Neuronal stem cell (in vitro differentiated cells): ENCODE results near the gene BUB3.

Experiments used
- DNase-seq: peaks from one replicate; pipeline ENCODE4 v3.0.0-alpha.2; 2013; ENCODE audit warnings: low spot score
- H2AFZ ChIP-seq: one replicate; pipeline ENCODE4 v1.6.1; 2013; ENCODE audit warnings: mild to moderate bottlenecking, low read length, inconsistent platforms
- H2AK5ac ChIP-seq: 2 replicates; pipeline ENCODE4 v1.6.1; 2013; ENCODE audit warnings: low read depth, mild to moderate bottlenecking, inconsistent platforms, low read length, moderate library complexity, mixed read lengths
- H2BK120ac ChIP-seq: 2 replicates; pipeline ENCODE4 v1.6.1; 2013; ENCODE audit warnings: low read depth, mild to moderate bottlenecking, inconsistent platforms, low read length, moderate library complexity, mixed read lengths
- H2BK12ac ChIP-seq: one replicate; pipeline ENCODE4 v1.6.1; 2013; ENCODE audit warnings: low read length, inconsistent platforms
- H2BK15ac ChIP-seq: 2 replicates; pipeline ENCODE4 v1.6.1; 2013; ENCODE audit warnings: mild to moderate bottlenecking, low read length, inconsistent platforms, mixed read lengths
- H2BK5ac ChIP-seq: one replicate; pipeline ENCODE4 v1.6.1; 2013; ENCODE audit warnings: inconsistent platforms, mild to moderate bottlenecking, low read length, moderate library complexity
- H3K14ac ChIP-seq: one replicate; pipeline ENCODE4 v1.6.1; 2013; ENCODE audit warnings: low read length, inconsistent platforms
- H3K18ac ChIP-seq: 2 replicates; pipeline ENCODE4 v1.6.1; 2013; ENCODE audit warnings: low read length, inconsistent platforms
- H3K23ac ChIP-seq: 2 replicates; pipeline ENCODE4 v1.6.1; 2013; ENCODE audit warnings: low read depth, mild to moderate bottlenecking, mixed read lengths, low read length, inconsistent platforms; ENCODE audit not compliant: poor library complexity
- H3K27ac ChIP-seq: replicated peaks from 3 replicates; pipeline ENCODE4 v1.5.1; 2013; ENCODE audit warnings: low read length, inconsistent platforms
- H3K27me3 ChIP-seq, 3 experiments: 2 replicates each; pipeline ENCODE4 v1.6.1; 2013; ENCODE audit warnings: low read length in 3 of 3, mild to moderate bottlenecking in 2 of 3, inconsistent platforms in 1 of 3, low read depth in 1 of 3, mixed read lengths in 1 of 3, moderate library complexity in 1 of 3; ENCODE audit not compliant: control insufficient read depth in 3 of 3, insufficient read depth in 3 of 3
- H3K36me3 ChIP-seq, 2 donors: replicated peaks in 1 of 2; 2 replicates each; pipeline ENCODE4 v1.6.1; 2013; ENCODE audit warnings: low read length in 2 of 2; ENCODE audit not compliant: control insufficient read depth in 2 of 2, insufficient read depth in 2 of 2
- H3K4ac ChIP-seq: 2 replicates; pipeline ENCODE4 v1.6.1; 2013; ENCODE audit warnings: inconsistent platforms, mild to moderate bottlenecking, low read length, moderate library complexity
- H3K4me1 ChIP-seq, 2 donors: 1 replicate in 1 of 2; 2 replicates in 1 of 2; pipeline ENCODE4 v1.6.1; 2013; ENCODE audit warnings: low read length in 2 of 2, low read depth in 1 of 2; ENCODE audit not compliant: control insufficient read depth in 2 of 2, insufficient read depth in 1 of 2
- H3K4me2 ChIP-seq: one replicate; pipeline ENCODE4 v1.6.1; 2013; ENCODE audit warnings: mild to moderate bottlenecking, low read length, inconsistent platforms; ENCODE audit not compliant: insufficient read depth, poor library complexity, severe bottlenecking
- H3K4me3 ChIP-seq, 2 donors: 2 replicates each; pipeline ENCODE4 v1.5.1; 2013; ENCODE audit warnings: low read length in 2 of 2, mild to moderate bottlenecking in 2 of 2, inconsistent platforms in 1 of 2, moderate library complexity in 1 of 2
- H3K79me1 ChIP-seq: one replicate; pipeline ENCODE4 v1.6.1; 2013; ENCODE audit warnings: low read depth, mild to moderate bottlenecking, inconsistent platforms, low read length, moderate library complexity
- H3K9ac ChIP-seq: one replicate; pipeline ENCODE4 v1.6.1; 2013; ENCODE audit warnings: mild to moderate bottlenecking, low read depth, low read length, inconsistent platforms; ENCODE audit not compliant: poor library complexity
- H3K9me3 ChIP-seq, 2 donors: replicated peaks in 1 of 2; 2 replicates each; pipeline versions ENCODE3 to v1.6.1; 2013; ENCODE audit warnings: low read length in 2 of 2, mild to moderate bottlenecking in 2 of 2, inconsistent platforms in 1 of 2, low read depth in 1 of 2, mixed read lengths in 1 of 2, moderate library complexity in 1 of 2; ENCODE audit not compliant: control insufficient read depth in 2 of 2, insufficient read depth in 1 of 2
- H4K8ac ChIP-seq: one replicate; pipeline ENCODE4 v1.6.1; 2013; ENCODE audit warnings: low read depth, mild to moderate bottlenecking, inconsistent platforms, low read length, moderate library complexity
- H4K91ac ChIP-seq: one replicate; pipeline ENCODE4 v1.6.1; 2013; ENCODE audit warnings: low read length, low read depth, mild to moderate bottlenecking, inconsistent platforms; ENCODE audit not compliant: poor library complexity
- WGBS, 2 donors: extraction: QIAGEN DNeasy Blood & Tissue Kit; methylation state at CpG; one replicate each; pipeline ENCODE4 v1.1.7; 2013; ENCODE audit warnings: missing lambda C conversion rate in 2 of 2, mixed read lengths in 1 of 2; ENCODE audit not compliant: insufficient read length in 2 of 2, insufficient replicate concordance in 1 of 2; ENCODE audit errors: extremely low coverage in 2 of 2; 5-methylcytosine and 5-hydroxymethylcytosine counted together

BUB3 gene

DNA sequence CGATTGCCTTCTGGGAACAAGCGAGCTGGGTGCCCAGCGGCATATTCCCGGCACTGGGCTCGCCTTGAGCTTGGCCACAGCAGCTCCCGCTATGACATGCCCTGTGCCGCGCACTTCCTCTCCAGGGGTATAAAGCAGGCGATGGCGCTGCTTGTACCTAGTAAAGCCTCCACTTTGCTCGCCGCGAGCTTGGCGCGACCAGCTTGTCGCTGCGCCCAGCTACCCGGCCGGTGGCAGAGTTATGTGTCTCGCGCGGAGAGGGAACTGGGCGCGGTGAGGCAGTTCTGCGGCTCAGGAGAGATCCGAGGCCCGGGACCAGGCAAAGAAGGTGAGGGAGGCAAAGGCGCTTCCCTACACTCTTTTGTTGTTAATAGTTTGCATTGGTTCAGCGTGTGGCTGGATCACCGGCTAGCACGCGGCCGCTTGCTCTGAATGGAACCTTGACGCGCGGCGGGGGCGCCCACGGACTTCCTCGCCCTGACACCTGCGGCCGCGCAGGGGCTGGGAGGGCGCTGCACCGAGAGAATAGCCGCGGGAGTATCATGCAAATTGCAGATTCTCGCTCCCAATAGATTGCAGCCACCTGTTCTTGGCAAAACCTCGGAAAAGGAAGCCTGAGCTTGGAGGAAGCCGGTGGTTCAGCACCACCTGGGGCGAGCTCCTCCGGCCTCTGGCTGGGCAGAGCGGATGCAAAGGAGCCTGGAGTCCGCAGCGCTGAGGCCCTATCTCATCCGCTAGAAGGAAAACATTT is 3.0 kb upstream of the BUB3 start:
- peak overlapping the region; percentile 50 for H2BK15ac ChIP-seq
- H4K8ac ChIP-seq, result no peak overlapping the region
- no peak overlapping the region for H3K14ac ChIP-seq
- H2BK5ac ChIP-seq, result no peak overlapping the region
- peak overlapping the region; percentile 63 for H3K9ac ChIP-seq
- peaks cover 12 to 15% of the 10 kb centered on the region in 2 donors for H3K4me1 ChIP-seq
- peaks cover 2 to 14% of the 10 kb centered on the region in 2 donors for H3K36me3 ChIP-seq
- peaks cover 0 to 2% of the 10 kb centered on the region in 2 donors for H3K9me3 ChIP-seq
- peaks cover 44 to 74% (median 66%) of the 10 kb centered on the region in 3 experiments for H3K27me3 ChIP-seq
- H2BK120ac ChIP-seq, result no peak overlapping the region
- no peak overlapping the region for H2BK12ac ChIP-seq
- no peak overlapping the region for H4K91ac ChIP-seq
- peak overlapping the region; percentile 62 for H3K18ac ChIP-seq
- H2AK5ac ChIP-seq, result no peak overlapping the region
- peaks cover 7% of the 10 kb centered on the region for H3K79me1 ChIP-seq
- peak overlapping the region; percentile 10 for H3K23ac ChIP-seq
- WGBS, 2 donors, result no CpG with 5 or more reads among the region's 56 CpGs
- H3K4ac ChIP-seq, result no peak overlapping the region
- H3K4me2 ChIP-seq, result peak overlapping the region; percentile 76
- H3K4me3 ChIP-seq, result peak overlapping the region; percentile 40 to 66
- H2AFZ ChIP-seq, result peak overlapping the region; percentile 97
- no peak overlapping the region for H3K27ac ChIP-seq
- DNase-seq, result peak; percentile 62

DNA sequence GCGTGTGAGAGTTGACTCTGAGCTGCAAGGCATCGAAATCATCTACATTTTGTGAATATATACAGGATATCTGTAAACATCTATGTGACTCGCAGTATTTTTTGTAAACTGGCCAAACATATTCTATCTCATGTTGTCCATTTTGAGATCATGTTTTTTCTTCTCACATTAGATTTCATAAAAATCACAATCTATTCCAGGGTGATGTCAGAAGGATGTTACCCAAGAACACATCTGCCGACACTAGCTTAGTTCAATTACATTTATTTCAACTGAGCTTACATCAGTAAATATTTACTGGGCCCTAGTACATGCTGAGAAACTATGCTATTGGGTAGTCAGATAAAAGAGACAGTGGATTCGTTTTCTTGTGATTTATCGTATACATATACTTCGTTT is 2.5 kb upstream of the BUB3 start:
- Histone ChIP-seq H2BK15ac (no peak overlapping the region), H3K14ac (no peak overlapping the region), H2BK12ac (no peak overlapping the region), H4K91ac (no peak overlapping the region), H4K8ac (no peak overlapping the region), H3K23ac (no peak overlapping the region), H3K27ac (no peak overlapping the region), H3K9me3 (peaks cover 0 to 2% of the 10 kb centered on the region in 2 donors), H3K27me3 (peaks cover 41 to 68% (median 60%) of the 10 kb centered on the region in 3 experiments), H3K4me3 (peak overlapping the region in 1 of 2 donors; percentile 40), H3K18ac (no peak overlapping the region), H2BK5ac (no peak overlapping the region), H3K9ac (no peak overlapping the region), H3K4ac (no peak overlapping the region), H3K79me1 (peaks cover 7% of the 10 kb centered on the region), H3K4me2 (no peak overlapping the region), H2AK5ac (no peak overlapping the region), H2BK120ac (no peak overlapping the region), H2AFZ (peak overlapping the region; percentile 97), H3K4me1 (peaks cover 13 to 15% of the 10 kb centered on the region in 2 donors), H3K36me3 (peaks cover 6 to 20% of the 10 kb centered on the region in 2 donors)
- no CpG with 5 or more reads among the region's 7 CpGs for WGBS, 2 donors
- DNase-seq, result no peak

DNA sequence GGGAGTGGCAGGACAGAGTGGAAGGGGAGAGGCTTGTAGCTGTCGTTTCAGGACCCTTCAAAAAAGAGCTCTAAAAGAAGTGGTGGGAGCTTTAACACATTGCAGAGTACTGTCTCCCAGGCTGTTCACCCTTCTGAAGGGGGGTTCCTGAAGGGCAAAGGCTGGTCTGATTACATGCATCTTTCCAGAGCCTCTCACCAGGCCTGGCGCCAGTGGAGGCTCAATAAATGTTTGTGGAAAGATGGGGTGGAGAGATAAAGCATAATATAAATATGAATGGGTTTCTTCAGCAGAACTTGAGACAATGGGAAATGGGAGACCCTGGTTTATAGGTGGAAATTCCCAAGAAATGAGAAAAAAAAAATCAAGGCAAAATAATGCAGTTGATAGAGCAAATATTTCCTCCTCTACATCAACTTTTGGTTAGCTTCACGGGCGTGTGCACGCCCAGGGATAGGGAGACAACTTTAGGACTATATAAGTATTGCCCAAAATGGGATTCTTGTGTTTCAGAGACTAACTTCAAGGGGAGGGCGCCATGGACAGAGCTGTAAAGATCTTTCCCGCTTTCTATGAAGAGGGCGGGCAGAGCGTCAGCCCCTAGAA is 613 bp upstream of the BUB3 start:
- H4K91ac ChIP-seq, result no peak overlapping the region
- no peak overlapping the region for H3K4me3 ChIP-seq
- H2BK5ac ChIP-seq, result no peak overlapping the region
- H3K4me2 ChIP-seq, result peak overlapping the region; percentile 14
- peaks cover 11 to 17% of the 10 kb centered on the region in 2 donors for H3K4me1 ChIP-seq
- no peak overlapping the region for H2BK12ac ChIP-seq
- peaks cover 9 to 38% of the 10 kb centered on the region in 2 donors for H3K36me3 ChIP-seq
- DNase-seq, result no peak
- H3K79me1 ChIP-seq, result peaks cover 7% of the 10 kb centered on the region
- H3K9ac ChIP-seq, result no peak overlapping the region
- H2BK120ac ChIP-seq, result no peak overlapping the region
- WGBS, 2 donors, result no CpG with 5 or more reads among the region's 9 CpGs
- no peak overlapping the region for H3K4ac ChIP-seq
- H3K27me3 ChIP-seq, result peaks cover 28 to 50% (median 42%) of the 10 kb centered on the region in 3 experiments
- H2BK15ac ChIP-seq, result no peak overlapping the region
- no peak overlapping the region for H3K14ac ChIP-seq
- no peaks in the 10 kb centered on the region for H3K9me3 ChIP-seq
- no peak overlapping the region for H3K18ac ChIP-seq
- H3K27ac ChIP-seq, result no peak overlapping the region
- H3K23ac ChIP-seq, result no peak overlapping the region
- H2AFZ ChIP-seq, result peak overlapping the region; percentile 79
- H2AK5ac ChIP-seq, result no peak overlapping the region
- H4K8ac ChIP-seq, result no peak overlapping the region
